ENCODE data around the gene RPTOR.
"Not testable (repeated sequence)": the region's sequence is repeated elsewhere in the genome, so short reads cannot be mapped to it uniquely, and the experiment has no call there.

The RPTOR gene

DNA sequence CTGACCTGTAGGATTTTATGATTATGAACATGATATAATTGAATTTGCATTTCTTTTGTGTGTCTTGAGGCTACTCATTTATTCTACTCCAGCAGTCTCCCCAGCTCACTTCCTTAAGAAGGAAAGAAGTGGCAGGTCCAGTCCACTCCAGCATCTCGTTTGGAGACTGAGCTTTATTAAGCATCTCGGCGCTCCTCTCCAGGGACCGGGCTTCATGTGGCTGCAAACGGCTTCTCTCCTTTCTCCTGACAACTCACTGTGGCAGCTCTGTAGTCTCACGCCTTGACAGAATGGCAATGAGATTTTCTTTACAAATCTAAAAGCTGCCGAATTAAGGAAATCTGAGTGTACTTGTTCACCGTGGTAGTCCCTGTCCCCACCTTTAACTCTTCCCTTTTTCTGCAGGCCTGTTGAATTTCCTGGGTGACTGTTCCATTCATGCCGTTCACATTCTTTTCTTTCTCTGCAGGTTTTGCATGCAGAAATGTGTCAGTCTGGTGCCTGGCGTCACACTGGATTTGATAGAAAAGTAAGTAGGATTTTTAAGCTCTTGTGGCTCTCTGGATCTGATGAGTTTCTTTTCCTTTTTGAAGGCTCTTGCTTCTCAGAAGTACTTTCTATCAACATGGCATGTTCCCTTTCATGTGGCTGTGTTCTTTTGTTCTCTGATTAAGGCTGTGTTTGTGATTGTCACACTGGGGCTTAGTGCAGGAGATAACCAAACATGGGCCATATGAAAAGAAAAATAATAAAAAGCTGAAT is 246.5 kb downstream of the RPTOR start:
- no peaks in the 10 kb centered on the region for H3K9me3 ChIP-seq (ENCODE audit: control insufficient read depth, insufficient read depth, low read length)
- peaks cover 1% of the 10 kb centered on the region; the same call in 1 of the 2 replicates for H3K4me1 ChIP-seq (ENCODE audit: control insufficient read depth, insufficient read depth, low read length)
- DNase-seq (ENCODE audit: low read depth, low spot score): no peak
- WGBS (ENCODE audit: insufficient coverage, insufficient read length): no CpG with 5 or more reads among the region's 10 CpGs
- no peak overlapping the region for H3K4me3 ChIP-seq (ENCODE audit: low read length)
- H3K36me3 ChIP-seq (ENCODE audit: control insufficient read depth, insufficient read depth, low read length): no peaks in the 10 kb centered on the region
- H3K27me3 ChIP-seq (ENCODE audit: control insufficient read depth, insufficient read depth, low read length): no peaks in the 10 kb centered on the region
- no peak overlapping the region for H3K27ac ChIP-seq (ENCODE audit: low read length)

DNA sequence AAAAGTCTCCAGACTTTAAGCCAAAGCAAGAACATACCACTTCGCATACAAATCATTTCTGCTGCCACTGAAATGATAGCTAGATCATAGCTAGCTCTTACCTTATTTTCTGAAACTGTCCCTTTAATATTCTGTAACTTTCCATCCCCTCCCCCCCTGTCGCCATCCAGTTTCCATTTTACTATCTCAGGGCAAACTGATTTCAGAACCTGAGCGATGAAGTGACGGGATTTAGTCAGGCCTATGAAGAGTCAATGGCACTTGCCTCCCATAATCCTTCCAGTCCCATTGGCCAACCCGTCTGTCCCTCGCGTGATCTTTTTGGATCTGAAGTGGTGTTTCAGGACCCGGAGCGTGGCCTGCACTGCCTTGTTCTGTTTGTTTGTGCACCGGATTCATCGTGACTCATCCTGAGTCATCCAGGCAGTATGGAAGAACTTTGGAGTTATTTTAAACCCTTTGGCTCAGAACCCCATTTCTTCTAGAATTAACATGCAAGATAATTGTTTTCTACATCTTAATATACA is 247.2 kb downstream of the RPTOR start:
- H3K27ac ChIP-seq (ENCODE audit: low read length): no peak overlapping the region
- H3K4me1 ChIP-seq (ENCODE audit: control insufficient read depth, insufficient read depth, low read length): peaks cover 1% of the 10 kb centered on the region; the same call in 1 of the 2 replicates
- H3K4me3 ChIP-seq (ENCODE audit: low read length): no peak overlapping the region
- no peaks in the 10 kb centered on the region for H3K36me3 ChIP-seq (ENCODE audit: control insufficient read depth, insufficient read depth, low read length)
- H3K9me3 ChIP-seq (ENCODE audit: control insufficient read depth, insufficient read depth, low read length): no peaks in the 10 kb centered on the region
- DNase-seq (ENCODE audit: low read depth, low spot score): no peak
- H3K27me3 ChIP-seq (ENCODE audit: control insufficient read depth, insufficient read depth, low read length): no peaks in the 10 kb centered on the region
- no CpG with 5 or more reads among the region's 11 CpGs for WGBS (ENCODE audit: insufficient coverage, insufficient read length)

DNA sequence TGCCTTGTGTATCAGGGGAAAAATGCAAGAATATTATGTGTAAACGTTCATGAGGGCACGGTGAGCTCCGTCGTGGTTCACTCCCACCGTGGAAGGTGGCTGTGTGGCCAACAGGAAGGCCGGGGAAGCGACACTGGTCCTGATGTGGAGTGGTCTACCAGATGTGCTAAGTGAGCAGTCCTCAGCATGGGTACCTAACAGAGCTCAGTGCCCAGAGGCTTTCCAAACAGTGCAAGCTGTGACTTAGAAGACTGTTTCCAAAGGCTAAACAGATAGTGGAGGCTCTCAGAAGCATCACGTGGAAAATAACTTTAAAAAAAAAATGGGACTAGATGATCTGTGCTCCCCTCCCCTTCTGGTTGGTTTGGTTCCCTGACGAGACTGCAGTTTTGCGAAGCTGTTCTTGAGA is 247.7 kb downstream of the RPTOR start:
- Histone ChIP-seq H3K27ac (ENCODE audit: low read length) (no peak overlapping the region), H3K36me3 (ENCODE audit: control insufficient read depth, insufficient read depth, low read length) (no peaks in the 10 kb centered on the region), H3K4me1 (ENCODE audit: control insufficient read depth, insufficient read depth, low read length) (peaks cover 1% of the 10 kb centered on the region; the same call in 1 of the 2 replicates), H3K9me3 (ENCODE audit: control insufficient read depth, insufficient read depth, low read length) (no peaks in the 10 kb centered on the region), H3K4me3 (ENCODE audit: low read length) (no peak overlapping the region), H3K27me3 (ENCODE audit: control insufficient read depth, insufficient read depth, low read length) (no peaks in the 10 kb centered on the region)
- no peak for DNase-seq (ENCODE audit: low read depth, low spot score)
- no CpG with 5 or more reads among the region's 10 CpGs for WGBS (ENCODE audit: insufficient coverage, insufficient read length)

DNA sequence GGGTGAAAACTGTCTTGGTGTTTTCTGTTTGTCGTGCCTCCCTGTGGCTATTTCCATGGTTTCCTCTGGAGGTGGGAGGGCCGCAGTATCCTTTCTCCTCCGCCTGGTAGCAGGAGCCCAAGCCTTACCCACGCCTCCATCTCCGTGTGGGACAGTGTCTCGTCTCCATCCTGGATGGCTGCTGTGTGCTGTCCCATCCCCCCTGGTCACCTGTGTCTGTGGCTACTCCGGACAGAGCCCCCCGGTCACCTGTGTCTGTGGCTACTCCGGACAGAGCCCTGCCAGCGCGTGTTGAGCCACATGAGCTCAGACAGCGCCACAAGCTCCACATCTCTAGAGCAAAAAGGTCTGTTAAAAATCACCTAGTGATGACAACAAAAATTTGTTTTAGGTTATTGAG is 248.8 kb downstream of the RPTOR start:
- Histone ChIP-seq H3K9me3 (ENCODE audit: control insufficient read depth, insufficient read depth, low read length) (no peaks in the 10 kb centered on the region), H3K4me3 (ENCODE audit: low read length) (no peak overlapping the region), H3K27ac (ENCODE audit: low read length) (no peak overlapping the region), H3K27me3 (ENCODE audit: control insufficient read depth, insufficient read depth, low read length) (no peaks in the 10 kb centered on the region), H3K36me3 (ENCODE audit: control insufficient read depth, insufficient read depth, low read length) (no peaks in the 10 kb centered on the region), H3K4me1 (ENCODE audit: control insufficient read depth, insufficient read depth, low read length) (peaks cover 1% of the 10 kb centered on the region; the same call in 1 of the 2 replicates)
- DNase-seq (ENCODE audit: low read depth, low spot score): no peak
- no CpG with 5 or more reads among the region's 12 CpGs for WGBS (ENCODE audit: insufficient coverage, insufficient read length)

DNA sequence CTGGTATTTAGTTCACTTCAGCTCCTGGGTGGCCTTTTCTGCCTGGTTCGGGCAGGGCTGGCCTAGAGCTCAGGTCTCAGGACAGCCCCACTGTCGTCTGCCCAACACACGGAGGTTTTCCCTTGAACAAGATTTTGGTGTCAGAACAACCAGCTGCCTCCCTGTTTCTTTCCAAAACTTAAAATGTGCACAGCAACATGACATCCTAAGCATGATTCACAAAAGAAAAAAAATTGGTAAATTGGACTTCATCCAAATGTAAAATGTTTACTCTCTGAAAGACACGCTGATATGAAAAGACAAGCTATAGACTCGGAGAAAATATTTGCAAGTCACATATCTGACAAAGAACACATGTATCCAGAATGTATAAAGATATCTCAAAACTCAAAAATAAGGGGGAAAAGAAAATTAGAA is 249.2 kb downstream of the RPTOR start:
- no peak for DNase-seq (ENCODE audit: low read depth, low spot score)
- no peaks in the 10 kb centered on the region for H3K9me3 ChIP-seq (ENCODE audit: control insufficient read depth, insufficient read depth, low read length)
- no CpG with 5 or more reads among the region's 5 CpGs for WGBS (ENCODE audit: insufficient coverage, insufficient read length)
- no peak overlapping the region for H3K4me3 ChIP-seq (ENCODE audit: low read length)
- peaks cover 1% of the 10 kb centered on the region; the same call in 1 of the 2 replicates for H3K4me1 ChIP-seq (ENCODE audit: control insufficient read depth, insufficient read depth, low read length)
- H3K27me3 ChIP-seq (ENCODE audit: control insufficient read depth, insufficient read depth, low read length): no peaks in the 10 kb centered on the region
- no peak overlapping the region for H3K27ac ChIP-seq (ENCODE audit: low read length)
- H3K36me3 ChIP-seq (ENCODE audit: control insufficient read depth, insufficient read depth, low read length): no peaks in the 10 kb centered on the region

DNA sequence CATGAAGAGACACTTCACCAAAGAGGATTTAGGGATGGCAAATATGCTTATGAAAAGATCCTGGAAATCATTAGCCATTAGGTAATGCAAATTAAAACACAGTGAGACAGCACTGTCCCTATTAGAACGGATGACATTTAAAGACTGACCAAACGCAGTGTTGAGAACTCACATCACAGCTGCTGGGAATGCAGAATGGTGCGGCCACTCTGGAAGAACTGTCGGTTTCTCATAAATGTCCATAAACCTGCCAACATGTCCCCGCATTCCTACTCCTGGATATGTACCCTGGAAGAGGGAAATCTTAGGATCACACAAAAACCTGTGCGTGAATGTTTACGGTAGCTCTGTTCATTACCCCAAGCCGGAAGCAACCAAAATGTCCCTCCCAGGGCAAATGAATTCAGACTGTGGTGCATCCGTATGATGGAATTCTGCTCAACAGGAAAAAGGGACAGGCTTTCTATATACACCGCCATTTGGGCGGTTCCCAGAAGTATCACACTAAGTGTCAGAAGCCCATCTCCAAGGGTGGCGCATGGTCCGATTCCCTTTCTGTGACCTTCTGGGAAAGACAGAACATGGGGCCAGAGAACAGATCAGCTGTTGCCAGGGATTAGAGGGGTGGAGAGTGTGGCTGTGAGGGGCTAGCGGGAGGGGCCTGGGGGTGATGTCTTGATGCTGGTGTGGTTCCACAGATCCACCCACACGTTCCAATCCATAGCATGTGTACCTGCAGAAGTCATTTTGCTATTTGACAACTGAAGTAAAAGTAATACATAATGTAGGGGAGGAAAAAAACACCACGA is 249.8 kb downstream of the RPTOR start:
- no peak overlapping the region for H3K4me3 ChIP-seq (ENCODE audit: low read length)

DNA sequence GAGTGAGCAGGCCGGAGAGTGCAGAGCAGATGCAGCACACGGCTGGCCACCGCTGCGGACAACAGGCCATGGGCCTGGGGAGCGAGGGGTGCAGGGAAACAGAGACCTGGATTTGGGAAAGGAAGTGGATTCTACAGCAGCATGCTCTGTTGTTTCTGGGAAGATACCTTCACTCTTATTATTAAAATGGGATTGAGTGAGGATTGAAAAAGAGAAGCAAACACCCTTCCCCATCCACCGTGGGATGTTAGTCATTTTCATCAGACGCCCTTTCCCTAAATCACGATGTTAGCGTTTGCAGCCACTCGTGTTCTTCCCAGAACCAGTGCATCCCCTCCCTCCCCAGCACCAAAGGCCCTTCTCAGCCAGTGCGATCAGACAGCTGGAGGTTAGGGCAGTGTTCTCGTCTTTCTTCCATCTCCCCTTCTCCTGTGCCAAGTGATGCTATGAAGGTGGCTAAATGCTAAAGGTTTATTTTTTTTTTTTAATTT is 250.5 kb downstream of the RPTOR start:
- WGBS (ENCODE audit: insufficient coverage, insufficient read length): no CpG with 5 or more reads among the region's 12 CpGs
- Histone ChIP-seq H3K27me3 (ENCODE audit: control insufficient read depth, insufficient read depth, low read length) (no peaks in the 10 kb centered on the region), H3K27ac (ENCODE audit: low read length) (no peak overlapping the region), H3K9me3 (ENCODE audit: control insufficient read depth, insufficient read depth, low read length) (no peaks in the 10 kb centered on the region), H3K4me3 (ENCODE audit: low read length) (no peak overlapping the region), H3K36me3 (ENCODE audit: control insufficient read depth, insufficient read depth, low read length) (no peaks in the 10 kb centered on the region), H3K4me1 (ENCODE audit: control insufficient read depth, insufficient read depth, low read length) (peaks cover 1% of the 10 kb centered on the region; the same call in 1 of the 2 replicates)
- no peak for DNase-seq (ENCODE audit: low read depth, low spot score)

More for the DNA sequence above, 249.8 kb downstream of the RPTOR start:
- H3K36me3 ChIP-seq (ENCODE audit: control insufficient read depth, insufficient read depth, low read length): no peaks in the 10 kb centered on the region
- H3K9me3 ChIP-seq (ENCODE audit: control insufficient read depth, insufficient read depth, low read length): no peaks in the 10 kb centered on the region
- H3K27ac ChIP-seq (ENCODE audit: low read length): no peak overlapping the region
- WGBS (ENCODE audit: insufficient coverage, insufficient read length): no CpG with 5 or more reads among the region's 16 CpGs
- H3K4me1 ChIP-seq (ENCODE audit: control insufficient read depth, insufficient read depth, low read length): peaks cover 1% of the 10 kb centered on the region; the same call in 1 of the 2 replicates
- no peaks in the 10 kb centered on the region for H3K27me3 ChIP-seq (ENCODE audit: control insufficient read depth, insufficient read depth, low read length)
- no peak for DNase-seq (ENCODE audit: low read depth, low spot score)

DNA sequence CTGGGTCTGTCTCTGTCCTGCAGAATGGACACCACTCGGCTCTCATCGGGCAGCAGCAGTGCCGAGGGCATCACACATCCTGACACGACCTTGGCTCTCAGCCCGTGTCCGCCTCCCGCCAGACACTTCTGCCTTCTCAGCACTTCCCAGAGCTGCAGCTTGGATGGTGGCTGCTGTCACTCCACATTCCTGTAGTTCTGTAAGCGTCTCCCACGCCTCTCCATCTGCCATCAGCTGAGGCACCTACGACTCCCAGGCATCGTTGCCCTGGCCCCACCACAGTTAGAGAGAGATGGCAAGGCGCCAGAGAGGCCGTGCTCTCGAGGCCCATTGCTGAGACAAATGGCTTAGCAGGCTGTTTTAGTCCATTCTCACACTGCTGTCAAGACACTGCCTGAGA is 251.1 kb downstream of the RPTOR start:
- Histone ChIP-seq H3K36me3 (ENCODE audit: control insufficient read depth, insufficient read depth, low read length) (no peaks in the 10 kb centered on the region), H3K9me3 (ENCODE audit: control insufficient read depth, insufficient read depth, low read length) (no peaks in the 10 kb centered on the region), H3K4me1 (ENCODE audit: control insufficient read depth, insufficient read depth, low read length) (no peaks in the 10 kb centered on the region; the same call in 1 of the 2 replicates), H3K27me3 (ENCODE audit: control insufficient read depth, insufficient read depth, low read length) (no peaks in the 10 kb centered on the region), H3K4me3 (ENCODE audit: low read length) (no peak overlapping the region), H3K27ac (ENCODE audit: low read length) (no peak overlapping the region)
- no peak for DNase-seq (ENCODE audit: low read depth, low spot score)
- no CpG with 5 or more reads among the region's 14 CpGs for WGBS (ENCODE audit: insufficient coverage, insufficient read length)

DNA sequence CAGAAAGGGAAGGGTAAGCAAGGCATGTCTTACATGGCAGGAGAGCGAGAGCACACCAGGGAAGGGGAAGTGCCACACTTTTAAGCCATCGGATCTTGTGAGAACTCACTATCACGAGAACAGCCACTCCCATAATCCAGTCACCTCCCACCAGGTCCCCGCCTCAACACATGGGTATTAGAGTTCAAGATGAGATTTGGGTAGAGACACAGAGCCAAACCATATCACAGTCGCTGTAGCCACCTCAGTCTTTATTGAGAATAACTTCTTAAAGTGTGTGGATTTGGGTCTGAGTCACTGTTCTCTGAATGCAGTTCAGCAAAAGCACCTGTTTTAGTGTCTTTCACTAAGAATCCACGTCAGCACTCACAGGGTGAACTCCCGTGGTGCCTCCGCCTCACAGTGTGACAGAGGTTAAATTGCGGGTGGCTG is 251.8 kb downstream of the RPTOR start:
- H3K4me3 ChIP-seq (ENCODE audit: low read length): no peak overlapping the region
- H3K9me3 ChIP-seq (ENCODE audit: control insufficient read depth, insufficient read depth, low read length): no peaks in the 10 kb centered on the region
- no CpG with 5 or more reads among the region's 9 CpGs for WGBS (ENCODE audit: insufficient coverage, insufficient read length)
- no peaks in the 10 kb centered on the region for H3K27me3 ChIP-seq (ENCODE audit: control insufficient read depth, insufficient read depth, low read length)
- no peaks in the 10 kb centered on the region; the same call in 1 of the 2 replicates for H3K4me1 ChIP-seq (ENCODE audit: control insufficient read depth, insufficient read depth, low read length)
- no peak for DNase-seq (ENCODE audit: low read depth, low spot score)
- no peak overlapping the region for H3K27ac ChIP-seq (ENCODE audit: low read length)
- no peaks in the 10 kb centered on the region for H3K36me3 ChIP-seq (ENCODE audit: control insufficient read depth, insufficient read depth, low read length)

DNA sequence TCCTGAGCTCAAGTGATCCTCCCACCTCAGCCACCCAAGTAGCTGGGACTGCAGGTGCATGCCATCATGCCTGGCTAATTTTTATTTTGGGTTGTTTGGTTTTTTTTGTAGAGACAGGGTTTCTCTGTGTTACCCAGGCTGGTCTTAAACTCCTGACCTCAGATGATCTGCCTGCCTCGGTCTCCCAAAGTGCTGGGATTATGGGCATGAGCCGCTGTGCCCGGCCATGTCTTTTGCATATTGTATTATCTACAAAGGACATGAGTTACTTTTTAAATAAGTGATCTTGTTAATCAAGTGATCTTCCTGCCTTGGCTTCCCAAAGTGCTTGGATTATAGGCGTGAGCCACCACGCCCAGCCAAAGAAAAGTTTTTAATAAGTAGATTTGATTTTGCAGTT is 252.6 kb downstream of the RPTOR start:
- H3K4me3 ChIP-seq (ENCODE audit: low read length); DNase-seq (ENCODE audit: low read depth, low spot score); H3K9me3 ChIP-seq (ENCODE audit: control insufficient read depth, insufficient read depth, low read length); H3K27ac ChIP-seq (ENCODE audit: low read length); H3K4me1 ChIP-seq (ENCODE audit: control insufficient read depth, insufficient read depth, low read length); H3K36me3 ChIP-seq (ENCODE audit: control insufficient read depth, insufficient read depth, low read length); H3K27me3 ChIP-seq (ENCODE audit: control insufficient read depth, insufficient read depth, low read length): not testable (repeated sequence)
- WGBS (ENCODE audit: insufficient coverage, insufficient read length): no CpG with 5 or more reads among the region's 5 CpGs
